GM19452 (cell line): ENCODE results near the gene HOXD3.

Experiments used
- ATAC-seq: cut with Tn5 transposase; IDR thresholded peaks from one replicate; pipeline ENCODE4 v1.9.1; 2021; ENCODE audit not compliant: unreplicated experiment

The HOXD3 gene

DNA sequence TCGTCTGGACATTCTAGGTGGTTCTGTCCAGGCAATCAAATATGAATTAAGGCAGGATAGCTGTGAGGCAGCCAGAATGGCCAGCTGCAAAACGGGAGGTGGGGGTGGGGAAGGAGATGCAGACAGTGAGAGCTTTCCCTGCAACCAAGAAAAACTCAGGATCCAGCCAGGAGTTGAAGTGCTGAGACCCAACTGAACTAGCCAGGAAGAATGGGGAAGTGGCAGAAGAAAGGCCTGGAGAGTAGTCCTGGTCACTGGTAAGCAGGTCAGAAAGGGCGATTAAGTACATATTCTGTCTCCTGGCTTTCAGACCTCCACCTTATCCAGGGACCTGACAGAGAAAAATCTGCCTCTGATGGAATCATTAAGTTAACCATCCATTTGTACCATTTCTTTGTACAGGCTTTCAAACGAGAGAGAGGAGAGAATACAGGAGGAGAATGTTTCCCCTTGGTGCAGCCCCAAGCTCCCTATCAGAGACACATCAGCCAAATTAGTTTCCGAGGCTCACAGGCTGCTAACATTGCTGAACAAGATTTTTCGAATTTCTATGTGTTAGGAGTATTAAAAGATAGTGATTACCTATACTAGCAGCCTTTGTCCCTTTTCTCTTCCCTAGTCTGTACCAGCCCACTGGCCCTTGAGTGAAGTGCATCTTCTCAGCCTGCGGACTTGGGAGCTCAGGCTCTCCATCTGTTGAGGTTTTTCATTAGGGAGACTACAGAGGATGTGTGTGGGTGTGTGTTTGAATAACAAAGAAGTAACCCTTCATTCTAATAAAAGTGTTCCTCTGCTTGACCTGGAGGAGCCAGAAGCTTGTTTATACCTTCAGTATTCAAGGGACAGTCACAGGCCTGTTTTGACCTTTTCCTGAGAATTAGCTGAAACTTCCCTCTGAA, 18.9 kb downstream of the HOXD3 start:
- no peak for ATAC-seq

DNA sequence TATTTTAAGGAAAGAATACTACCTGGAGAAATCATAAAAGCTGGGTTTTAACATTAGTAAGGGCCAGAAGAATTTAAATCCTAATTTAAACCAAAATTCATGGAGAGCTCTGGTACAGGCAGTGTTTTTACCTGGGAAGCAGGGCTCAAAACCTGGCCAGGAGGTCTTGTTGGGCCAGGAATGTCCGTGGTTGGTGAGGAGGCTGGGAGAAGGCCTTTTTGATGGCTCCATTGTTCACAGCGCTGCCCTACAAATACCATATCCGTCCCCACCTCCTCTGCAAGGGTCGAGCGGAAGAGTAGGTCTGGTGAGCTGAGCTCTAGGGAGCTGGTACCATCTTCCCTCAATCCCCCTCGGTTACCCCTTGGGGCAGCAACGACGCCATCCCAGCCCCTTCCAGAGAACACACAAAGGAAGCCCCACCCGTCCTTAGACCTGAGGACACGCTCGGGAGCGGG, 20.5 kb downstream of the HOXD3 start:
- ATAC-seq = no peak

DNA sequence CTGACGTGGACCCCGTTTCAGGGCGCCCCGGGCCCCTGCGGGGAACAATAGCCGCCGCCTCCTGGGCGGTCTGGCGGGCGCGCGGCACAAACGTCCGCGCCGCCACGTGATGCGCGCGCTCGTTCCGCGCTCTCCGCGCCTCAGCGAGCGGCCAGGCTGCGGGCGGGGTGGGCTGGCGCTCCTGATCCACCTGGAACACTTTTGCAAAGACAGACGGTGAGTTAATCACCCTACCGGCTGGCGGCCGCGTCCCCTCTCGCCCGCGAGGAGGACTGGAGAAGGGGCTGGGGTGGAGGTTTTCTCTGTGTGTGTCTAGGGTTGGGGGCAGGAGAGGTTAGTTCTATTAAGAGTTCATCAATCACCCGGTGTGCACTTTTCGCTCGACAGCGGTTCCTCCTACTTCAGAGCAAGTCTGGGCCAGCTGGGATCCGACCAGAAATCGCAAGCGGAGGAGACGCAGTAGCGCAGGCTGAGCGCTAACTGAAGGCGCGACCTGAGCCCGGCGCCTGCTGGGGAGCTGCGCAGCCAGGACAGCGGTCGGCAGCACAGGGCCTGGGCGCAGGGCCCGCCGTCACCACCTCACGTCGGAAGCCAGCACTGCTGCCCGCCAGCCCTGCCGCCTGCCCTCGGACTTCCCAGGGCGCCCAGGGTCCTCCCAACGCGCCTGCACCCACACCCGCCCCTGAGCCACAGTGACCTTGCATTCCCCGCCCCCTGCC, 21.1 kb downstream of the HOXD3 start:
- no peak for ATAC-seq

DNA sequence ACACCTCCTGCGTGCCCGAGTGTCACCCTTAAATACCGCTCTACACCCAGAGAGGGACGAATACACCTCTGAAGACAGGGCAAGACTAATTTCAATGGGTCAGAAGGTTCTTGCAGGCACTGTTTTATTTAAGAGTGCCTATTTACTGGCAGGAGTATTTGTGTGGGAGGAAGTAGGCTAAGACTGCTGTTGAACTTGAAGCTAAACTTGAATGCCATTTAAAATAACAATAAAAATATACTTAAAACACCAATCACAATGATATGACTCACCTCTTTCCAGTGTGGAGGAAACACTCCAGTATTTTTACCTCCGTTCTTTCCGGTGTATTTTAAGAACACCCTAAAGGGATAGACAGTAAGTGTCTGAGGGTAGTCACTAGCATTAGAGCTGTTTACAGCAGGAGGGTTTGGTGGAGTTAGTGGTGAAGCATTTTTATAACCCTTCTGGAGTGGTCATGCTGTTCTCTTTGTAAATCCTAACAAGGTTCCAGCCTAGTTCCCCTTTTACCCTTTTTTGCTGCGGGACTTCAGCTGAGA, 21.7 kb downstream of the HOXD3 start:
- no peak for ATAC-seq

DNA sequence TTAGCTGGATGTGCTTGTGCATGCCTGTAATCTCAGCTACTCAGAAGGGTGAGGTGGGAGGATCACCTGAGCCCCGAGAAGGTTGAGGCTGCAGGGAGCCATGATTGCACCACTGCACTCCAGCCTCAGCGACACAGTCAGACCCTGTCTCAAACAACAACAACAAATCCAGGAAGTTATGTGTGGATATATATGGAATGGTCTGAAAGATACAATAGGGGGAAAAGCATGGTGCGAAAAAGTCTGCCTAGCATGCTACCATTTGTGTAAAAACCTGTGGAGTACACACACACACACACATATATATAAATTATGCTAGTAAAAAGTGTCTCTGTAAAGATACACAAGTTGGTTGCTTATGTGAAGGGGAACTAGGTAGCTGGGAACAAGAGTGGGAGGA, 24.4 kb downstream of the HOXD3 start:
- ATAC-seq = no peak

DNA sequence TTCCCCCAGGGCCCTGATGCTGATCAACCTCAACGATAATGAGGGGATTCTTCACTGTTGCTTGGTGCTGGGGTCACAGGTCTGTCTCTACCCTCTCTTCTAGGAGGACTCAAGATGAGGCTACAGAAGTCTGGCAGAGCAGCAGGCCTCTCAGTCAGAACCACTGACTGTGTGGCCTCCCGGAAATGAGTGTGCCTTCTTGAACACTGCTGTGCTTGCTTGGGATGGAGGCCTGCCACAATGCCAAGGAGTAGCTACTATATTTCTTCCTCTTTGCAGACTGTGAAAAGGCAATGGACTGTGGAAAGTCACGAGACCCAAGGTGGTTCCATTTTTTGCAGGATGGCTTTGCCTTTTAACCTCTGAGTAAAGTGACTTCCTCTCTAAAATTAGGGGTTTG, 25.6 kb downstream of the HOXD3 start:
- ATAC-seq = no peak

DNA sequence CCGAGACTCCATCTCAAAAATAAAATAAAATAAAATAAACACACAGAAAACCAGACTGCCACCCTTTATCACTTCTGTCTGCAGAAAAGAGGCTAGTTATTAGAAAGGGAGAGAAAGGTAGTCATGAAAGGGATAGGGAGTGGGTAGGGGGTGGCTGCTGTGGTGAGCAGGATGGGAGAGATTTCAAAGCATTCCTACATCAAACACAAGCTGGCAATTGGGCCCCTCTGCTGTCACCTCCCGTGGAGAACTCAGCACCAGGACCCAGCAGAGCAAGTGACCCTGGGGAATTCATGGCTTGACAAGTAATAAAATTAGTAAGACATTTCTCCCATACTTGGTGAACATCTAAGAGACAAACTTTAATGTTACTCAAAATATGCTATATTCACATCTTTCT, 27.6 kb downstream of the HOXD3 start:
- ATAC-seq = no peak

DNA sequence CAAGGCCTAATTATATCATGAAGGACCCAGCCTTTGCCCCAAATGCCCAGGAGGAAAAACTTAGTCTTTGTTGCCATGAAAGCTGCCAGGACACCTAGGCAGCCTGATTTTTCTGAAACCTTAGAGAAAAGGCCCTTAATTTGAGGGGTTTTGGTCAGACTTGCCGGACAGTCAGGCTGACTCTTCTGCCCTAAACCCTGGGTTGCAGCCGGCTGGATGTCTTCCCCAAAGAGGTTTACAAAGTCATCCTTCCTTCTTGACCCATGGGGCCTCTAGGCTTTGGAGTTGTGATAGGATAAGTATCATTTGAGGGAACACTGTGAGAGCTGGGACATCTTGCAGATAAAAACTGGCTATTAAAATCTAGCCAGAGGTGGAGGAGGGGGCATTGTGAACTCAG, 28.9 kb downstream of the HOXD3 start:
- ATAC-seq = no peak

DNA sequence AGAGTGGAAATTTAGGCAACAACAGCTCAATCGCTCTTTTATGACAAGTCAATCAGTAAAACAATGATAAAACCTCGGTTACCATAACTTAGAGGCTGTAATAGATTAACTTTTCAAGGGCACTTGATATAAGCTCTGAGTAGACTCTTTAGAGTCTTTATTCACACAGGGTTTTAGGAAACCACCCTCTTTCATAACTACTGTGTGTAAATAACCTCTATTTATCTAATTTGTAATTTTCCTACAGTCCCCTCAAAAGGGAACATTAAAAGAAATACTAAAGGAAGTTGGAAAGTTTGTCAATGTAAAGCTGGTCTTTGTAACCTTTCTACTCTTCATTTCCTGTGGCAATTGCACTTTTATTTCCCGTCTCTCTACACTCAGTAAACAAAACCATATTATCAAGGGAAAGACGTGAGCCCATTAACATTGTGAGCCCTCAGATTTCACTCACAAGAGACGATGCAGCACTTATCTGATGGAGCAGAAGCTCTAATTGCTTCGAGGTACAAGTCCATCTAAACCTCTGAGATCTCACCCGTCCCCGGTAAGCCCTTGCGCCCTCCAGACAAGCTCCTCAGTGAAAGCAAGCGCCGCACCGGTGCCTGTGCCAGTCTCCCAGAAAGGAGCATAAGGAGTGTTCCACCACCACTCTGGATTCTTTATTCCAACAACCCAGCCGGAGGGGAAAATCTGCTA, 30.2 kb downstream of the HOXD3 start:
- no peak for ATAC-seq

DNA sequence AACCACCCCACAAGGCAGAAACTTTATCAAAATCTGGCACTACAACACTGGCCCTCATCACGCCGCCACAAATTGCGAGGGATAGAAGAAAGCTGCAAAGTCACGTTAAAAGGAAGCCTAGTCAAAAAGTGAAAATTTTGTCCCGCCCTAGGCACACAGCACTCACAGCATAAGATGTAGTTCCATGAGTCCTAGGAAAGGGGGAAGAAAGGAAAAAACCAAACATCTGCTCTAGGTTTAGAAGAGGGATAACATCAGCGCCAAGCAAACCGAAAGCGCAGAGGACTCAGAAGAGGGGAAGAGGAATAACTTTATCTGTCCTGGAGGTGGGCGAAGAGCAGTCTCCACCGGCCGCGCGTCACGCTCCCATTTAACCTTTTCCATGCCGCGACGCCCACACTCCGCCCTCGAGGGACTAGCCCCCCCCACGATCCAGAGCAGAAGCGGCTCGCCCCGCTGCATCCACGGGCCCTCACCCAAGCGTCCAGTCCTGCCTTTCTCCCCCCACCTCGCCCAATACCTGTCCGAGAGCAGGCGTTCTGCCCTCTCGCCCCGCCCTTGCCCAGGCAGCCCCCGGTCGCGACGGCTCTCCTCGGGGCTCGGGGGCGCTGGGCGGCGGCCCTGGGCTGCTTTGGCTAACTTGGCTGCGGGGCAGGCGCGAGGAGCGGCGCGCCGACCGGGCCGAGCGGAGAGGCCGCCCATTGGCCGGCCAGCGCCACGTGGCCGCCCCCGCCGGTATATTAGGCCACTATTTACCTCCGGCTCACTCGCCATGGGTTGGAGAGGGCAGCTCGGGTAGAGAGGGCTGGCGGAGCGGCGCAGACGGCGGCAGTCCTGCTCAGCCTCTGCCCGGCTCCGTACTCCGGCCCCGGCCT, 31.0 kb downstream of the HOXD3 start, which contains the start of gene HOXD1:
HOXD1 (plus strand) TSS at position 770 of the 875 bp plus-strand sequence. CDS start 134 bp downstream, outside the sequence.
- ATAC-seq = no peak

DNA sequence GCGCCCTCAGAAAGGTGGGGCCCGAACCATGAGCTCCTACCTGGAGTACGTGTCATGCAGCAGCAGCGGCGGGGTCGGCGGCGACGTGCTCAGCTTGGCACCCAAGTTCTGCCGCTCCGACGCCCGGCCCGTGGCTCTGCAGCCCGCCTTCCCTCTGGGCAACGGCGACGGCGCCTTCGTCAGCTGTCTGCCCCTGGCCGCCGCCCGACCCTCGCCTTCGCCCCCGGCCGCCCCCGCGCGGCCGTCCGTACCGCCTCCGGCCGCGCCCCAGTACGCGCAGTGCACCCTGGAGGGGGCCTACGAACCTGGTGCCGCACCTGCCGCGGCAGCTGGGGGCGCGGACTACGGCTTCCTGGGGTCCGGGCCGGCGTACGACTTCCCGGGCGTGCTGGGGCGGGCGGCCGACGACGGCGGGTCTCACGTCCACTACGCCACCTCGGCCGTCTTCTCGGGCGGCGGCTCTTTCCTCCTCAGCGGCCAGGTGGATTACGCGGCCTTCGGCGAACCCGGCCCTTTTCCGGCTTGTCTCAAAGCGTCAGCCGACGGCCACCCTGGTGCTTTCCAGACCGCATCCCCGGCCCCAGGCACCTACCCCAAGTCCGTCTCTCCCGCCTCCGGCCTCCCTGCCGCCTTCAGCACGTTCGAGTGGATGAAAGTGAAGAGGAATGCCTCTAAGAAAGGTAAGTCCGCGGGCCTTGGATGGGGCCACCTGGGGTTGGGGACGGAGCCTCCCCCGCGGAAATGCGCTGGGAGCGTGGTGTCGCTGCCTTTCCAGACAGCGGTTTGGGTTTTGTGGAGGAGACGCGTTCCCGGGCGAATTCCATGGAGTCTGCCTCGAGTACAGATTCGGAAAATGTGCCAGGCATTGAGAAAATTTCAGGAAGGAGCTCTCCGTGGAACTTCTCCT, 31.9 kb downstream of the HOXD3 start:
- ATAC-seq = no peak

DNA sequence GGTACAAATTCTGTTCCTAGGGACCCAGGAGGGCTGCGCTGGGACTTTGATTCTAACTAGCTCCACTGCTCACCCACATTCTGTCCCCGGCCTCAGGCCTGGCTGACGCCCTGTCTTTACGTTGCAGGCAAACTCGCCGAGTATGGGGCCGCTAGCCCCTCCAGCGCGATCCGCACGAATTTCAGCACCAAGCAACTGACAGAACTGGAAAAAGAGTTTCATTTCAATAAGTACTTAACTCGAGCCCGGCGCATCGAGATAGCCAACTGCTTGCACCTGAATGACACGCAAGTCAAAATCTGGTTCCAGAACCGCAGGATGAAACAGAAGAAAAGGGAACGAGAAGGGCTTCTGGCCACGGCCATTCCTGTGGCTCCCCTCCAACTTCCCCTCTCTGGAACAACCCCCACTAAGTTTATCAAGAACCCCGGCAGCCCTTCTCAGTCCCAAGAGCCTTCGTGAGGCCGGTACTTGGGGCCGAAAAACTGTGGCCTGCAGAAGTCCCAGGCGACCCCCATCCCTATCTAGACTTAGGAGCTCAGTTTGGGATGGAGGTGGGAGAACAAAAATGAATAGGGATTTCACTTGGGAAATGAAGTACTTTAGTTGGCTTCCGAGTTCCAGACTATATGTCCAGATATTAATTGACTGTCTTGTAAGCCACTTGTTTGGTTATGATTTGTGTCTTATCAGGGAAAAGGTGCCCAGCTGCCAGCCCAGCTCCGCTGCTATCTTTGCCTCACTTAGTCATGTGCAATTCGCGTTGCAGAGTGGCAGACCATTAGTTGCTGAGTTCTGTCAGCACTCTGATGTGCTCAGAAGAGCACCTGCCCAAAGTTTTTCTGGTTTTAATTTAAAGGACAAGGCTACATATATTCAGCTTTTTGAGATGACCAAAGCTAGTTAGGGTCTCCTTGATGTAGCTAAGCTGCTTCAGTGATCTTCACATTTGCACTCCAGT, 32.9 kb downstream of the HOXD3 start:
- ATAC-seq = no peak

DNA sequence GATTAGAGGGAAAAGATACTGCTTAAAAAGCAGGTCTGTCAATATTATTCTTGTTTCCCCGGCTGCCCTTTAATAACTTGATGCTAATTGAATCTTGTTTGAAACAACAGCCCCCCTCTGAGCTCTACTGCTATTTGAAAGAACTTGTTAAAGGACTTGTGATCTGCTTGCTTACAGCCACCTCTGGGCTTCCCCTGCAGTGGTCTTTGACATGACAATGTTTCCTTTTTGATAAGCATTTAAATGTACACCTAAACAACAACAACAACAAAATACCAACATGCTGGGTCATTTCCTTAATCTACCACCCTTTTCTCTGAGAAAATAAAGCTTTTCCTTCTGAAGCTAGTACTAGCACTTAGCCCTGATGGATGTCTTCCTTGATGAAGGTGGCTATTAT, 35.2 kb downstream of the HOXD3 start:
- no peak for ATAC-seq

DNA sequence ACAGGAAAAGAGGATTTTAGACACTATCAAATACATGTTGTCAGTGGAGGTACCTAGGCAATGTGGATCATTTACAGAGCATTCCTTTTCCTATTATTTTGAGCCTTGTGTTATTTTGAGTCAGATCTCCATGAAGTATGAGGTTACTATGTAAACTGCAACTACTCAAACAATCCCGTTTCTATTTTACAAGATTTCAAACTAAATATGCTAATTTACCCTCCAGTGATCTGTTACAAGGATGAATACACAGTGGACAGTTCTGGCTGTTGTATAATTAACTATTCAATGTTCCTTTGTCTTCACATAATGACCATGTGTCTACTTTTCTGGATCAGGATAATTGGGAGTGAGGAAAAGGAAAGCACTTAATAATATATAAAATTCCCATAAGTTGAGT, 35.9 kb downstream of the HOXD3 start:
- no peak for ATAC-seq

DNA sequence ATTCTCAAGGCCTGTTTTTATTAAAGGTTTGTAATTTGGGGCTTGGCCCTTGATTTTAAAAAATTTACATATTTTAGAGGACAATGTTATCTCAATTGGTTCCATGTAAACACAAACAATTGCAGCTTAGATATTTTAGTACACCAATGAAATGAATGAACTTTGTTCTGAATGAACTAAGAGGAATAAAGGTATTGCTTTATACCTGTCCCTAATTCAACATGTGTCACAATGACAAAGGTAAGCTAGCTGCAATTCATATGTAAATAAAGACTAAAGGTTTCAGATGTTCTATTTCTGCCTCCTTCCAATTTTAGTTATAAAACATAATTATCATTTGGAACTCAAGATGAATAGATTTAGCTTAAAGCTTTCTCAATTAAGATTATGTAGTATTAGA, 42.8 kb downstream of the HOXD3 start:
- ATAC-seq = no peak

DNA sequence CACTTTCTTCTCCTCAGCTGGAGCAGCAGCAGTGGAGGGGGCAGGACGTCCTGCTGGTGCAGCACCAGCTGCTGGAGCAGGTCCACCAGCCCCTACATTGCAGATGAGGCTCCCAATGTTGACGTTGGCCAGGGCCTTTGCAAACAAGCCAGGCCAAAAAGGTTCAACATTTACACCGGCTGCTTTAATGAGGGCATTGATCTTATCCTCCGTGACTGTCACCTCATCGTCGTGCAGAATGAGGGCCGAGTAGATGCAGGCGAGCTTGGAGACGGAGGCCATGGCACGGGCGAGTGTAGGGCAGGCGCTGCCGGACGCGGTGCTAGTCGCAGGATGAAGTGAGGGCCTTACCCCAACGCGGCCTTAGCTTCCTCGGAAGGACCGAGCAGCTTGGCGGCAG, 43.9 kb downstream of the HOXD3 start:
- ATAC-seq = no peak

DNA sequence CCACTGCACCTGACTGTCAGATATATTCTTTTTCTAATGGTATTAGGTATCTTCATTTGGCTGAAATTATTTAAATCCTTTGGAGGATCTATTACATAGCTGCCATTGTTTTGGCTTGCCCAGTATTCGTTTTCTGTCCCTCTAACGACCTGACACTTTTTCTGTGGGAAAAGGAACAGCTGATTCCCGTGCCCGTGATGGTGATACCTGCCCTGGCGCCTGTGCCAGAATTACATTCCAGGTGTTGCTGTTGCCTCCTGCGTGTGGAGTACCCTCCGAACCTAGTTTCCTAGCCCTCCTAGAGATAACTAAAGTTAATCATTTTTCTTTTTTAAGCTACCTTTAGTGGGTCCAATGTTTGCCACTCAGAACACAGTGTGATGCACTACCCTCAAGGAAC, 45.4 kb downstream of the HOXD3 start:
- no peak for ATAC-seq

DNA sequence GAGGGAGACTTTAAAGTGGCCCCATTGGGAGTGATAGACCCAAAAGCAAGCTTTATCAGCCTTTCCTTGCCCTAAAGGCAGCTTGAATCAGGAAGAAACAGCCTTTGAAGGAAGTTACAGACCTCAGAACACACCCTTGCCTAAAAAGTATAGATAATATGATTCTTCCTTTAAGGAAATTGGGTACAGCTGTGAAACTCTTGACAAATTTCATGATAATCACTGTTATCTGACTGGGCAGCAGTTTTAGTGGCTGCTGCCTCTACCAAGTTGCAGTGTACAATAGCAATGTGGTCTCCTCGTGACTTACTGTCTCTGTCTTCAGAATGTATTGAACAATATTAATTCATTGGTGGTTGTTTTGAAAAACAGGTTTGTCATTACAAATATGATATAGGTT, 48.0 kb downstream of the HOXD3 start:
- no peak for ATAC-seq
